Loucy (cell line): ENCODE results near the gene GPHN.

ENCODE experiments used
- H2AFZ ChIP-seq: fragments of 200-600 bp; sonication (generic); 2 replicates; pipeline ENCODE4 v1.6.0; 2016; ENCODE audit warnings: antibody characterized with exemption, mild to moderate bottlenecking, low read length, moderate library complexity
- H3F3A ChIP-seq: fragments of 200-600 bp; 2 replicates; pipeline ENCODE4 v1.6.0; 2016; ENCODE audit warnings: antibody characterized with exemption, low read depth, mild to moderate bottlenecking
- H3K27me3 ChIP-seq: fragments of 200-600 bp; sonication (generic); 2 replicates; pipeline ENCODE4 v1.6.1; 2014; ENCODE audit warnings: low read length, mild to moderate bottlenecking; ENCODE audit not compliant: insufficient read depth, poor library complexity, severe bottlenecking
- H3K36me3 ChIP-seq: fragments of 200-600 bp; sonication (generic); 2 replicates; pipeline ENCODE4 v1.6.1; 2016; ENCODE audit warnings: low read length; ENCODE audit not compliant: insufficient read depth
- H3K4me1 ChIP-seq: fragments of 200-600 bp; sonication (generic); 2 replicates; pipeline ENCODE4 v1.5.1; 2014; ENCODE audit warnings: low read length, mild to moderate bottlenecking; ENCODE audit not compliant: insufficient read depth, poor library complexity, severe bottlenecking
- H3K4me2 ChIP-seq: fragments of 200-600 bp; sonication (generic); 2 replicates; pipeline ENCODE4 v1.6.0; 2014; ENCODE audit warnings: antibody characterized with exemption, low read length, low read depth, mild to moderate bottlenecking; ENCODE audit not compliant: poor library complexity, severe bottlenecking
- H3K4me3 ChIP-seq: fragments of 200-600 bp; sonication (generic); 2 replicates; pipeline ENCODE4 v1.5.1; 2014; ENCODE audit warnings: low read length, mild to moderate bottlenecking, mixed read lengths; ENCODE audit not compliant: poor library complexity, severe bottlenecking
- H3K79me2 ChIP-seq: fragments of 200-600 bp; sonication (generic); 2 replicates; pipeline ENCODE4 v1.6.1; 2014; ENCODE audit warnings: low read length; ENCODE audit not compliant: insufficient read depth
- H3K9ac ChIP-seq: fragments of 200-600 bp; sonication (generic); 2 replicates; pipeline ENCODE4 v1.6.0; 2014; ENCODE audit warnings: mild to moderate bottlenecking, low read depth, low read length, moderate library complexity; ENCODE audit not compliant: poor library complexity, severe bottlenecking
- H3K9me2 ChIP-seq: fragments of 200-600 bp; sonication (generic); replicated peaks from 2 replicates; pipeline ENCODE4 v1.6.1; 2016; ENCODE audit warnings: low read depth, low read length, mixed read lengths
- H3K9me3 ChIP-seq: fragments of 200-600 bp; sonication (generic); 2 replicates; pipeline ENCODE4 v1.6.1; 2014; ENCODE audit warnings: mild to moderate bottlenecking, antibody characterized with exemption, low read length, low read depth; ENCODE audit not compliant: insufficient read depth
- H4K20me1 ChIP-seq: fragments of 200-600 bp; sonication (generic); 2 replicates; pipeline ENCODE4 v1.6.0; 2014; ENCODE audit warnings: antibody characterized with exemption, low read length, mild to moderate bottlenecking; ENCODE audit not compliant: insufficient read depth, poor library complexity, severe bottlenecking
- EZH2phosphoT487 ChIP-seq: fragments of 200-600 bp; IDR thresholded peaks from 2 replicates; pipeline ENCODE4 v1.6.1; 2018; ENCODE audit warnings: antibody characterized with exemption, mild to moderate bottlenecking, moderate library complexity, borderline replicate concordance
- TF ChIP-seq, protein P1 (sequence below): fragments of 200-600 bp; sonication (generic); conservative IDR thresholded peaks from 2 replicates; pipeline ENCODE4 v1.5.1; 2014; ENCODE audit warnings: mild to moderate bottlenecking, antibody characterized with exemption, low read length

The GPHN gene

DNA sequence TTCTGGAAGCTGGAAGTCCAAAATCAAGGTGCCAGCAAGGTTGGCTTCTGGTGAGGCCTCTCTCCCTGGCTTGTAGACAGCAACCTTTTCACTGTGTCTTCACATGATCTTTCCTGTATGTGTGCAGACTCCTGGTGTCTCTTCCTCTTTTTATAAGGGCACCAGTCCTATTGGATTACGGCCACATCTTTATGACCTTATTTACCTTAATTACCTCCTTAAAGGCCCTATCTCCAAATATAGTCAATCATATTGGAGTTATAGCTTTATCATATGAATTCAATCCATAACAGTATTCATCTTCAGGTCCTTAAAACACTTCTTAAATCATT, 660.1 kb downstream of the GPHN start:
- no peak overlapping the region for H2AFZ ChIP-seq

DNA sequence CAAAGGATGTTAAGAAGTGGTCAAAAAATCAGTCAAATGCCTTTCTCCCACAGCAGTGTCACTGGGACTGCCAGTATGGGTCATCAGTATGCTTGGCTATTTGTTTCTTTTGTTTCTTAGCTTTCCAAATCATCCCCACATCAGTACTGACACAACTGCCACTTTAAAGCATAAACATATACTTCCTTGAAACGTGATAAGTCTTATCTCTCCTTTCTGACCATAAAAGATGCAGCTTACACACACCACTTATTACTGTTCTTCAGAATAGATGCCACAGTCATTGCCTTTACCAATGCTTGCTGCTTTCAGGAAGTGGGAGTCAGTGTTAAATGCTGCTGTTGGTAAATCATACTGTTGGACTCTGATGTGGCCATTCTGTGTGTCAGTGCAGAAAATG, 662.7 kb downstream of the GPHN start:
- Histone ChIP-seq H3K4me1 (peaks cover 8% of the 10 kb centered on the region), H3K4me3 (no peak overlapping the region), H3K4me2 (no peak overlapping the region), H3K9me2 (no peaks in the 10 kb centered on the region), H2AFZ (no peak overlapping the region; the same call in 1 of the 2 replicates), H3K79me2 (no peaks in the 10 kb centered on the region), H3K27me3 (no peaks in the 10 kb centered on the region), H3K9ac (no peak overlapping the region), H3K9me3 (peaks cover 11% of the 10 kb centered on the region; the same call in 1 of the 2 replicates), H4K20me1 (no peaks in the 10 kb centered on the region), H3K36me3 (no peaks in the 10 kb centered on the region; the same call in 1 of the 2 replicates), H3F3A (no peaks in the 10 kb centered on the region)
- TF ChIP-seq, protein P1, sequence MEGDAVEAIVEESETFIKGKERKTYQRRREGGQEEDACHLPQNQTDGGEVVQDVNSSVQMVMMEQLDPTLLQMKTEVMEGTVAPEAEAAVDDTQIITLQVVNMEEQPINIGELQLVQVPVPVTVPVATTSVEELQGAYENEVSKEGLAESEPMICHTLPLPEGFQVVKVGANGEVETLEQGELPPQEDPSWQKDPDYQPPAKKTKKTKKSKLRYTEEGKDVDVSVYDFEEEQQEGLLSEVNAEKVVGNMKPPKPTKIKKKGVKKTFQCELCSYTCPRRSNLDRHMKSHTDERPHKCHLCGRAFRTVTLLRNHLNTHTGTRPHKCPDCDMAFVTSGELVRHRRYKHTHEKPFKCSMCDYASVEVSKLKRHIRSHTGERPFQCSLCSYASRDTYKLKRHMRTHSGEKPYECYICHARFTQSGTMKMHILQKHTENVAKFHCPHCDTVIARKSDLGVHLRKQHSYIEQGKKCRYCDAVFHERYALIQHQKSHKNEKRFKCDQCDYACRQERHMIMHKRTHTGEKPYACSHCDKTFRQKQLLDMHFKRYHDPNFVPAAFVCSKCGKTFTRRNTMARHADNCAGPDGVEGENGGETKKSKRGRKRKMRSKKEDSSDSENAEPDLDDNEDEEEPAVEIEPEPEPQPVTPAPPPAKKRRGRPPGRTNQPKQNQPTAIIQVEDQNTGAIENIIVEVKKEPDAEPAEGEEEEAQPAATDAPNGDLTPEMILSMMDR: no peak
- TF ChIP-seq EZH2phosphoT487: no peak

More for the DNA sequence above, 660.1 kb downstream of the GPHN start:
- no peaks in the 10 kb centered on the region; the same call in 1 of the 2 replicates for H3K36me3 ChIP-seq
- TF ChIP-seq, protein P1: no peak
- no peak for TF ChIP-seq EZH2phosphoT487
- H3K4me3 ChIP-seq: no peak overlapping the region
- no peak overlapping the region for H3K9ac ChIP-seq
- H3K4me1 ChIP-seq: peaks cover 8% of the 10 kb centered on the region
- 0 out of 2 replicates have a peak, but pooled peaks cover 3% of the 10 kb centered on the region for H3K9me3 ChIP-seq
- H4K20me1 ChIP-seq: no peaks in the 10 kb centered on the region
- no peaks in the 10 kb centered on the region for H3K79me2 ChIP-seq
- H3F3A ChIP-seq: no peaks in the 10 kb centered on the region
- no peak overlapping the region for H3K4me2 ChIP-seq
- H3K27me3 ChIP-seq: no peaks in the 10 kb centered on the region
- H3K9me2 ChIP-seq: no peaks in the 10 kb centered on the region

DNA sequence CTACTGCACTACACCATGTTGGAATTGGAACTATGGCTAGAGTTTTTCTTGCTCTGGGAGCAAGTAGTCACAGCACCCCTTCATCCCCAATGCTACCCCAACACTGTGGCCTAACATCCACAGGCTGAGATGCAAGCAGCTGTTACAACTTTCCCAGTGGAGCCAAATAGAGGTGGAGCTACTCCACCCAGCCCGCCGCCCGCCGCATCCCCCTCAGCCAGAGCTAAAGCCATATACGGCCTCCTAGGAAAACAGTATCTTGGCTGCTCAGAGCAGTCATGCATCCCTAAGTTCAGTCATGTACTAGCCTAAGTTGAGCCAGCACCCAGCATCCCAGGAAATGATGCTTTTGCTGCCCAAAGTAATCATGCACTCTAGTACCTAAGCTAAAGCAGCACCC, 664.1 kb downstream of the GPHN start:
- no peak for TF ChIP-seq EZH2phosphoT487
- TF ChIP-seq, protein P1: no peak
- Histone ChIP-seq H3K79me2 (no peaks in the 10 kb centered on the region), H3K9me3 (peaks cover 11% of the 10 kb centered on the region; the same call in 1 of the 2 replicates), H3F3A (no peaks in the 10 kb centered on the region), H3K36me3 (no peaks in the 10 kb centered on the region; the same call in 1 of the 2 replicates), H3K27me3 (no peaks in the 10 kb centered on the region), H3K4me1 (peaks cover 8% of the 10 kb centered on the region), H4K20me1 (no peaks in the 10 kb centered on the region), H3K9me2 (no peaks in the 10 kb centered on the region), H3K4me2 (no peak overlapping the region), H3K4me3 (no peak overlapping the region), H3K9ac (no peak overlapping the region), H2AFZ (no peak overlapping the region)
